Esophagus muscularis mucosa (tissue), 4 donors: ENCODE measurements around the gene UBE2G1. TPM values are rescaled to one million over a fixed set of nuclear protein-coding genes. Genes with fewer than 3 reads are reported as not detected.

Source experiments
- DNase-seq: peaks from one replicate; pipeline ENCODE4 v3.0.0-alpha.2; 2017; ENCODE audit errors: extremely low spot score
- H3K27ac ChIP-seq, 4 donors: fragments of 200-600 bp; sonication (generic); replicated peaks in 1 of 4; 1 replicate in 3 of 4; 2 replicates in 1 of 4; pipeline ENCODE4 v1.5.1; 2016 to 2019; ENCODE audit warnings: mild to moderate bottlenecking in 1 of 4
- H3K27me3 ChIP-seq, 4 donors: fragments of 200-600 bp; sonication (generic); one replicate each; pipeline versions ENCODE4 v1.5.1 to v1.6.0; 2016 to 2019
- H3K36me3 ChIP-seq, 4 donors: fragments of 200-600 bp; sonication (generic); one replicate each; pipeline ENCODE4 v1.5.1; 2016 to 2019
- H3K4me1 ChIP-seq, 4 donors: fragments of 200-600 bp; sonication (generic); one replicate each; pipeline ENCODE4 v1.5.1; 2016 to 2019
- H3K4me3 ChIP-seq, 4 donors: fragments of 200-600 bp; sonication (generic); 1 replicate in 2 of 4; 2 replicates in 2 of 4; pipeline ENCODE4 v1.5.1; 2016 to 2019; ENCODE audit warnings: mild to moderate bottlenecking in 4 of 4, moderate library complexity in 1 of 4
- H3K9me3 ChIP-seq, 4 donors: fragments of 200-600 bp; sonication (generic); 1 replicate in 3 of 4; 2 replicates in 1 of 4; pipeline ENCODE4 v1.5.1; 2016 to 2019
- EP300 ChIP-seq: sonication (generic); formaldehyde crosslinking; IDR thresholded peaks from one replicate; pipeline ENCODE4 v1.6.1; 2017; ENCODE audit warnings: antibody characterized with exemption
- POLR2A ChIP-seq: fragments of 450-650 bp; IDR thresholded peaks from one replicate; pipeline ENCODE4 v1.6.1; 2017; ENCODE audit warnings: antibody characterized with exemption, moderate library complexity, mild to moderate bottlenecking, low read depth
- POLR2AphosphoS5 ChIP-seq, 2 donors: sonication (generic); formaldehyde crosslinking; IDR thresholded peaks; one replicate each; pipeline ENCODE4 v1.6.1; 2017; ENCODE audit warnings: antibody characterized with exemption in 2 of 2
- WGBS: methylation state at CpG from one replicate; pipeline ENCODE4 v1.1.5; 2018; 5-methylcytosine and 5-hydroxymethylcytosine counted together
- intact Hi-C: fragments of 100-400 bp; cut with DNase I; formaldehyde crosslinking; loops from one replicate; pipeline ENCODE4 v1.15.1; 2023
- total RNA-seq, 4 donors: library from RNA; depleted of rRNA; stranded (reverse); fragments of >200 nt; gene quantifications; one replicate each; pipeline versions ENCODE4 v1.1.0 to v1.2.1, GENCODE V29; 2016
- TF ChIP-seq, protein P1 (sequence below), 3 experiments: fragments of 200-600 bp in 2 of 3; fragments of 450-650 bp in 1 of 3; sonication (generic) in 2 of 3; IDR thresholded peaks; one replicate each; pipeline ENCODE4 v1.5.1; 2017 to 2019; ENCODE audit warnings: antibody characterized with exemption in 3 of 3, mild to moderate bottlenecking in 2 of 3, moderate library complexity in 1 of 3

The UBE2G1 gene
- total RNA-seq, 4 donors from 2014 or later, result 53.7 to 84.3 (median 61.2) TPM

DNA sequence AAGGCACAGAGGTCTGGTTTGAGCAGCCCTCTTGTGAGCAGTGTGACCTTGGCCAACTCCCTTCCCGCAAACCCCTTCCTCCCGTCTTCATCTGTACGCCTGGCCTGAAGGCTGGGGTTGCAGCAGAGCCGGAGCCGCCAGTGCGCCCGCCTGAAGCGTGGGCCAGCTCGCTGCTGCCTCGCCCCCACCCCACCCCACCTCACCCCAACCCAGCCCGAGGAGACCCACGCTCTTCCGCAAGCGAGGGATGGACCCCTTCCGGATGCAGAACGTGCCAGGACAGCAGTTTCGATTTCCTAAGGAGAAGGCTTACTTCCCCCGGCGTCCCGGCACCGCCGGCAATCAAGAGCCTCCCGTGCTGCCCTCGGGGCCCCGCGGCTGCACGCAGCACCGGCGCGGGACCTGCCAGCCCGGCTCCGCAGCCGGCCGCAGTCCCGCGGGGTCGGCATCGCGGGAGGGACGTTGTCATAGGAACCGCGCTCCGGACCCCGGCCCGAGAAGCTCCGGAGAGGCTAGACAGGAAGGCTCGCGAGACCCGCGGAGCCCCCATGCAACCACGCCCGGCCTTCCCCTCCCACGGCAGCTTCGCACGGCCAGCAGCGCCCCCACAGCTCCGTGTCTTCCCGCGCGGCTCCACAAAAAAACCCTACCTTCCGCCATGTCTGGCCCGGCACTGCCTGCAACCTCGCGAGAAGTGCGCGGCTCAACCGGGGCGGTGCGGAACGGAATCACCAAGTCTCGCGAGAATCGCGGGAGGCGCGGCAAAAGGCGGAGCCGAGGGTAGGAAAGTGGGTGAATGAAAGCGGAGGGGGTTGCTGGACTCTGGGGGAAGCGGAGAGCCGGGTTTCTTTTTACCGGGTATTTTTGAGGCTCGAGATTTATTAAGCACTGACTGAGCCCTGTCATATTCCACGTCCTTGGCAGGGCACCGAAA lies 102.9 kb downstream of the UBE2G1 start, which contains the start of gene ANKFY1:
ANKFY1 (minus strand) TSS at position 698 of the 934 bp plus-strand sequence; CDS start at position 660, 38 bp downstream.
- peak; percentile 98 for DNase-seq
- H3K4me1 ChIP-seq, result peaks cover 14 to 36% (median 34%) of the 10 kb centered on the region in 4 donors
- TF ChIP-seq POLR2A (peak; percentile 40), EP300 (no peak), POLR2AphosphoS5 (IDR thresholded peaks at IDR 0.05) (peak; percentile 88 to 91)
- TF ChIP-seq, protein P1, sequence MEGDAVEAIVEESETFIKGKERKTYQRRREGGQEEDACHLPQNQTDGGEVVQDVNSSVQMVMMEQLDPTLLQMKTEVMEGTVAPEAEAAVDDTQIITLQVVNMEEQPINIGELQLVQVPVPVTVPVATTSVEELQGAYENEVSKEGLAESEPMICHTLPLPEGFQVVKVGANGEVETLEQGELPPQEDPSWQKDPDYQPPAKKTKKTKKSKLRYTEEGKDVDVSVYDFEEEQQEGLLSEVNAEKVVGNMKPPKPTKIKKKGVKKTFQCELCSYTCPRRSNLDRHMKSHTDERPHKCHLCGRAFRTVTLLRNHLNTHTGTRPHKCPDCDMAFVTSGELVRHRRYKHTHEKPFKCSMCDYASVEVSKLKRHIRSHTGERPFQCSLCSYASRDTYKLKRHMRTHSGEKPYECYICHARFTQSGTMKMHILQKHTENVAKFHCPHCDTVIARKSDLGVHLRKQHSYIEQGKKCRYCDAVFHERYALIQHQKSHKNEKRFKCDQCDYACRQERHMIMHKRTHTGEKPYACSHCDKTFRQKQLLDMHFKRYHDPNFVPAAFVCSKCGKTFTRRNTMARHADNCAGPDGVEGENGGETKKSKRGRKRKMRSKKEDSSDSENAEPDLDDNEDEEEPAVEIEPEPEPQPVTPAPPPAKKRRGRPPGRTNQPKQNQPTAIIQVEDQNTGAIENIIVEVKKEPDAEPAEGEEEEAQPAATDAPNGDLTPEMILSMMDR (IDR thresholded peaks at IDR 0.05), result peak in 2 of 3 experiments; percentile 12 to 46
- H3K27ac ChIP-seq, result peak within 1 kb of the TSS; percentile 86 to 89 (median 88)
- intact Hi-C loops, result loop anchor here (1.0 kb wide), 1 partner anchor 47 kb away; no protein-coding TSS in a partner anchor
- peak within 1 kb of the TSS; percentile 92 to 100 (median 96) for H3K4me3 ChIP-seq
- H3K9me3 ChIP-seq, result peaks cover 0 to 9% (median 4%) of the 10 kb centered on the region in 4 donors
- H3K27me3 ChIP-seq, result no peaks in the 10 kb centered on the region
- 0% methylated on average over 17 of the region's 85 CpGs for WGBS
- H3K36me3 ChIP-seq, result peaks cover 0 to 26% (median 11%) of the 10 kb centered on the region in 4 donors

DNA sequence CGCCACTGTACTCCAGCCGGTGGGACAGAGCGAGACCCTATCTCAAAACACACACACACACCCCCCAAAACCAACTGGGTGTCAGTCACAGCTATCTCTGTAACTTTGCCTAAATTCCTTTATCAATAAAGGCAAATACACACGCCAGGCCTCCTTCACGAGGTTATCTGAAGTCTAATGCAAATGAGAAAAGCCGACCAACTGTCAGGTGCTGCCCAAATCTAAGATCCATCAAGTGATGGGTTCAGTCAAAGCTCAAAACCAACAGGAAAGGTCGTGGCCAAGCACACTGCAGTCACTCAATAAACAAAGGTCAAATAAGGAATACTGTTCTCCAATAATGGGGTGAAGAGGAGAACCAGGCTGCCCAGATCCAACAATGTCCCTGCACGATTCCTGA lies 103.8 kb downstream of the UBE2G1 start:
- H3K36me3 ChIP-seq, result peaks cover 0 to 18% (median 8%) of the 10 kb centered on the region in 4 donors
- peaks cover 0 to 9% (median 4%) of the 10 kb centered on the region in 4 donors for H3K9me3 ChIP-seq
- H3K4me3 ChIP-seq, result peak overlapping the region; percentile 92 to 100 (median 96)
- H3K27me3 ChIP-seq, result no peaks in the 10 kb centered on the region
- H3K4me1 ChIP-seq, result peaks cover 14 to 36% (median 34%) of the 10 kb centered on the region in 4 donors
- intact Hi-C loops, result loop anchor here (1.0 kb wide), 1 partner anchor 46 kb away; no protein-coding TSS in a partner anchor
- TF ChIP-seq POLR2AphosphoS5 (IDR thresholded peaks at IDR 0.05) (no peak), POLR2A (no peak), EP300 (no peak)
- TF ChIP-seq, protein P1 (IDR thresholded peaks at IDR 0.05), result no peak
- 61% methylated on average over 7 of the region's 8 CpGs for WGBS
- H3K27ac ChIP-seq, result peak overlapping the region; percentile 86 to 89 (median 88)
- DNase-seq, result no peak

DNA sequence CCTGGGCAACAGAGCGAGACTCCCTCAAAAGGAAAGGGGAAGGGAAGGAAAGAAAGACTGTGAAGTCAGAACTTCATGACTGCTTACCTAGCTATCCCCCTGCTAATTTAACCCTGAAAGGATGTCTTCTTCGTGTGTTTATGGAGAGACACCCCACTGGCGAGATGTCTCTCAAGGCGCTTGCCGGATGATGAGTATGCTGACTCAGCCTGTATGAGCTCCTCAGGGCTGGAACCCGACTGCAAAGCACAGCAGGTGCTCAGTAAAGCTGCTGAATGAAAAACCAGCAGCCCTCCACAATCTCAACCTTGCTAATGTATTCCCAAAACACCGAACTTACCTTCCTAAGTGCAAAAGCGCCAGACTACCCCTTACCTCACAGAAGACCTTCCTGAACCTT lies 105.0 kb downstream of the UBE2G1 start:
- WGBS, result 96% methylated on average over 8 of the region's 8 CpGs
- peaks cover 0 to 9% (median 4%) of the 10 kb centered on the region in 4 donors for H3K9me3 ChIP-seq

DNA sequence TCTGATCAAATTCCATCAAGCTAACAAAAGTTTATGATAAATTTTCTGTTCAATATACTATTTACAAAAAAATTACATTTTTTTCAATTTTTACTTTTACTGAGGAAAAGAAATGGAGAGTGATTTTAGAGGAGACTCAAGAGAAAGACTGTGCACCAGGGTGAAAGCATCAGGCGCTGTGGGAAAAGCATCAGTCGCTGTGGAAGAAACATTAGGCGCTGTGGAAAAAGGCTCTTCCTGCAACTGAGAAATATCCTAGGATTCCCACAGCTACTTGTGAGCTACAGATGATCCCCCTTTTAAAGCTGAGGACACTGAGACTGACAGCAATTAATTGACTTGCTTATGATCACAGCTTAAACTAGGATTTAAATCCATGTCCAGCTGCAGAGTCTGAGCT lies 107.6 kb downstream of the UBE2G1 start:
- TF ChIP-seq, protein P1 (IDR thresholded peaks at IDR 0.05), result no peak
- TF ChIP-seq POLR2A, result no peak
- TF ChIP-seq EP300, result no peak
- no peak for TF ChIP-seq POLR2AphosphoS5 (IDR thresholded peaks at IDR 0.05)
- peaks cover 14 to 32% (median 24%) of the 10 kb centered on the region in 4 donors for H3K4me1 ChIP-seq
- intact Hi-C loops, result no loop called here
- no peak overlapping the region for H3K27ac ChIP-seq
- peaks cover 0 to 11% (median 5%) of the 10 kb centered on the region in 4 donors for H3K36me3 ChIP-seq
- H3K4me3 ChIP-seq, result no peak overlapping the region
- DNase-seq, result no peak
- no peaks in the 10 kb centered on the region for H3K27me3 ChIP-seq
- peaks cover 0 to 9% (median 4%) of the 10 kb centered on the region in 4 donors for H3K9me3 ChIP-seq
- 93% methylated on average over 3 of the region's 3 CpGs for WGBS

More for the DNA sequence above, 105.0 kb downstream of the UBE2G1 start:
- no peaks in the 10 kb centered on the region for H3K27me3 ChIP-seq
- intact Hi-C loops, result no loop called here
- no peak overlapping the region for H3K4me3 ChIP-seq
- H3K27ac ChIP-seq, result no peak overlapping the region
- H3K4me1 ChIP-seq, result peaks cover 14 to 36% (median 34%) of the 10 kb centered on the region in 4 donors
- peaks cover 0 to 11% (median 5%) of the 10 kb centered on the region in 4 donors for H3K36me3 ChIP-seq
- TF ChIP-seq, protein P1 (IDR thresholded peaks at IDR 0.05), result no peak
- TF ChIP-seq POLR2AphosphoS5 (IDR thresholded peaks at IDR 0.05) (no peak), POLR2A (no peak), EP300 (no peak)
- no peak for DNase-seq
